ENCODE measurements around the gene RASGEF1C.

The RASGEF1C gene

GRCh38 chr5:180172447-180173197 is 36.4 kb downstream of the RASGEF1C start:
- no peak overlapping the region for H2AFZ ChIP-seq (ENCODE audit: low read depth, low read length)
- no peaks in the 10 kb centered on the region for H3K27me3 ChIP-seq (ENCODE audit: low read depth, low read length)
- H4K20me1 ChIP-seq (ENCODE audit: insufficient read depth, low read length): no peaks in the 10 kb centered on the region
- no peaks in the 10 kb centered on the region for H3K79me2 ChIP-seq (ENCODE audit: low read length)
- TF ChIP-seq, protein P1, sequence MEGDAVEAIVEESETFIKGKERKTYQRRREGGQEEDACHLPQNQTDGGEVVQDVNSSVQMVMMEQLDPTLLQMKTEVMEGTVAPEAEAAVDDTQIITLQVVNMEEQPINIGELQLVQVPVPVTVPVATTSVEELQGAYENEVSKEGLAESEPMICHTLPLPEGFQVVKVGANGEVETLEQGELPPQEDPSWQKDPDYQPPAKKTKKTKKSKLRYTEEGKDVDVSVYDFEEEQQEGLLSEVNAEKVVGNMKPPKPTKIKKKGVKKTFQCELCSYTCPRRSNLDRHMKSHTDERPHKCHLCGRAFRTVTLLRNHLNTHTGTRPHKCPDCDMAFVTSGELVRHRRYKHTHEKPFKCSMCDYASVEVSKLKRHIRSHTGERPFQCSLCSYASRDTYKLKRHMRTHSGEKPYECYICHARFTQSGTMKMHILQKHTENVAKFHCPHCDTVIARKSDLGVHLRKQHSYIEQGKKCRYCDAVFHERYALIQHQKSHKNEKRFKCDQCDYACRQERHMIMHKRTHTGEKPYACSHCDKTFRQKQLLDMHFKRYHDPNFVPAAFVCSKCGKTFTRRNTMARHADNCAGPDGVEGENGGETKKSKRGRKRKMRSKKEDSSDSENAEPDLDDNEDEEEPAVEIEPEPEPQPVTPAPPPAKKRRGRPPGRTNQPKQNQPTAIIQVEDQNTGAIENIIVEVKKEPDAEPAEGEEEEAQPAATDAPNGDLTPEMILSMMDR (IDR thresholded peaks at IDR 0.05; ENCODE audit: low read depth, low read length): no peak
- TF ChIP-seq EZH2phosphoT487 (IDR thresholded peaks at IDR 0.05; ENCODE audit: low read depth): no peak
- no peaks in the 10 kb centered on the region for H3K9me3 ChIP-seq (ENCODE audit: insufficient read depth, low read length)
- no peak overlapping the region for H3K4me2 ChIP-seq (ENCODE audit: low read length)
- H3K4me3 ChIP-seq (ENCODE audit: low read length): no peak overlapping the region
- H3K9ac ChIP-seq (ENCODE audit: low read length): no peak overlapping the region
- H3K27ac ChIP-seq (ENCODE audit: low read length): no peak overlapping the region
- no peaks in the 10 kb centered on the region for H3K36me3 ChIP-seq (replicated peaks; ENCODE audit: low read depth, low read length)
- H3K4me1 ChIP-seq (ENCODE audit: low read length): no peaks in the 10 kb centered on the region

- Histone ChIP-seq H3K27me3 (ENCODE audit: low read depth, low read length) (no peaks in the 10 kb centered on the region), H2AFZ (ENCODE audit: low read depth, low read length) (no peak overlapping the region)
- TF ChIP-seq, protein P1 (IDR thresholded peaks at IDR 0.05; ENCODE audit: low read depth, low read length): no peak
- no peak for TF ChIP-seq EZH2phosphoT487 (IDR thresholded peaks at IDR 0.05; ENCODE audit: low read depth)
These were observed 37.4 kb downstream of the RASGEF1C start for GRCh38 chr5:180171568-180172094.

GRCh38 chr5:180170810-180171567 is 38.0 kb downstream of the RASGEF1C start:
- Histone ChIP-seq H3K27me3 (ENCODE audit: low read depth, low read length) (no peaks in the 10 kb centered on the region), H3K9ac (ENCODE audit: low read length) (no peak overlapping the region), H3K27ac (ENCODE audit: low read length) (no peak overlapping the region), H3K36me3 (replicated peaks; ENCODE audit: low read depth, low read length) (no peaks in the 10 kb centered on the region), H3K4me1 (ENCODE audit: low read length) (no peaks in the 10 kb centered on the region), H2AFZ (ENCODE audit: low read depth, low read length) (no peak overlapping the region), H3K9me3 (ENCODE audit: insufficient read depth, low read length) (no peaks in the 10 kb centered on the region), H3K4me3 (ENCODE audit: low read length) (no peak overlapping the region), H4K20me1 (ENCODE audit: insufficient read depth, low read length) (no peaks in the 10 kb centered on the region), H3K79me2 (ENCODE audit: low read length) (no peaks in the 10 kb centered on the region), H3K4me2 (ENCODE audit: low read length) (no peak overlapping the region)
- TF ChIP-seq, protein P1 (IDR thresholded peaks at IDR 0.05; ENCODE audit: low read depth, low read length): no peak
- TF ChIP-seq EZH2phosphoT487 (IDR thresholded peaks at IDR 0.05; ENCODE audit: low read depth): no peak

More at GRCh38 chr5:180171568-180172094, 37.4 kb downstream of the RASGEF1C start:
- H3K9me3 ChIP-seq (ENCODE audit: insufficient read depth, low read length): no peaks in the 10 kb centered on the region
- H4K20me1 ChIP-seq (ENCODE audit: insufficient read depth, low read length): no peaks in the 10 kb centered on the region
- H3K36me3 ChIP-seq (replicated peaks; ENCODE audit: low read depth, low read length): no peaks in the 10 kb centered on the region
- no peaks in the 10 kb centered on the region for H3K79me2 ChIP-seq (ENCODE audit: low read length)
- no peak overlapping the region for H3K9ac ChIP-seq (ENCODE audit: low read length)
- no peak overlapping the region for H3K4me2 ChIP-seq (ENCODE audit: low read length)
- no peaks in the 10 kb centered on the region for H3K4me1 ChIP-seq (ENCODE audit: low read length)
- no peak overlapping the region for H3K4me3 ChIP-seq (ENCODE audit: low read length)
- H3K27ac ChIP-seq (ENCODE audit: low read length): no peak overlapping the region
